HG03175 (cell line): ENCODE data around the gene ATP9A.

Experiments
- ATAC-seq: cut with Tn5 transposase; IDR thresholded peaks from one replicate; pipeline ENCODE4 v1.9.1; 2021; ENCODE audit warnings: mild to moderate bottlenecking, moderate library complexity; ENCODE audit not compliant: unreplicated experiment

ATP9A gene

DNA sequence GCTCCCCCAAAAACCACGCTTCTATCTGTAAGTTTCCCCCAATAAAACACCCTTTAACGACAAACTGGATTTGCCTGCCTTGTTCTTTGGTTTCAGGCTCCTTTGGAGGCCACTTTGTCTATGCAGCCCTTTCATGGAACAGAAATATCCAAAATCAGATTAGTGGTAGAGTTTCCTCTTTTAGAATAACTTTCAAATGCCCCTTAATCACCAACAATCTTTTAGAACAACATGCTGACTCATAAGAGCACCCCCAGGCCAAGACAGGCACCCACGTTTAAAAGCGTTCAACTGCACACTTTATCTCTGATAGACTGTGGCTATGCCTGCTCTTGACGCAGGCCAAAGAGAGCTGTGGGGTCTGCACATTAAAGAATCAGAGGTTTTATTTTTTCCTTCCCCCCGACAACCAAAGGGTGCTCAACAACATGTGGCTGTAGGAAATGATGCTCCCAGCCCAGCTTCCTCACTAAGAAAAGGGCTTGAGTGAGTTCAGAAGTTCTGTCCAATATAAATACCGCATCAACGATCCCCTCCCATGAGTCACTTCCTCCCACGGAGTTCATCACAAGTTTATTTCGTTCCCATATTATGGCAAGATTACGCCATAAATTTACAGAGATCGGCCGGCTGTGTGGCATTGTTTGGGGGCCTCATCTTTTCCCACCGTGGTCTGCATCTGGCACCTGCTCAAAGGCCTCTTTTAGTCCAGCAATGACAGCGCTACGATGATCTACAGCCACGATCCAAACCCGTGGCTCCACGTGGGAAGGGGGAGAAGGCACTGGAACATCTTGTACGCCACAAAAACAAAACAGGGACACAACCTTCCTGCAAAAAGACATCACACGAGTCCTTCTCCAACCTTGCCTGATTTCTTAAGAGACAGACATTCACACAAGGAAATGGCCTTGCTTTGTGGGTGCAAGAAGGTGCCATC is 136.9 kb downstream of the ATP9A start:
- ATAC-seq: no peak

DNA sequence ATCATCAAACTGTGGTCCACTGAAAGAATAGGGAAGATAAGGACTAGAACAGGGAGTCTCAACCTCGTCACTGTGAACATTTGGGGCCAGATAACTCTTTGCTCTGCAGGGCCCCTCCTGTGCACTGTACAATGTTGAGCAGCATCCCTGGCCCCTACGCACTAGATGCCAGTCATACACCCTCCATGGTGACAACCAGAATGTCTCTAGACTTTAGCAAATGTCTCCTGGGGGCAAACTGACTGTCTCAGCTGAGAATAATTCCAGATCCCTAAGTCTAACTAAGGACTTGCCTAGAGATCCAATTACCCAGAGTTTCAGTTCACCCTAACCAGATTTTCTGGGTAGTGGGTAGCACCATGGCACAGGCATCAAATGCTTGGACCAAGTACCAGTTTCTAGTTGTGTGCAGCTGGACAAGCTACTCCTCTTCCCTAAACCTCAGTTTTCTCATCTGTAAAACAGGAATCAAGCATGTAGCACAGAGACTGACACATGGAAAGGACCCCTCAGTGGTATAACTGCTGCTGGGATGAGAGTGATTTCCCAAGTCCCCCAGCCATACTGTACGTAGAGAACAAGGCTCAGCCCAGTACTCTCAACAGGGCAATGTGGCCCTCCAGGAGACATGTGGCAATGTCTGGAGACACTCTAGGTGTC is 138.7 kb downstream of the ATP9A start:
- ATAC-seq: no peak

DNA sequence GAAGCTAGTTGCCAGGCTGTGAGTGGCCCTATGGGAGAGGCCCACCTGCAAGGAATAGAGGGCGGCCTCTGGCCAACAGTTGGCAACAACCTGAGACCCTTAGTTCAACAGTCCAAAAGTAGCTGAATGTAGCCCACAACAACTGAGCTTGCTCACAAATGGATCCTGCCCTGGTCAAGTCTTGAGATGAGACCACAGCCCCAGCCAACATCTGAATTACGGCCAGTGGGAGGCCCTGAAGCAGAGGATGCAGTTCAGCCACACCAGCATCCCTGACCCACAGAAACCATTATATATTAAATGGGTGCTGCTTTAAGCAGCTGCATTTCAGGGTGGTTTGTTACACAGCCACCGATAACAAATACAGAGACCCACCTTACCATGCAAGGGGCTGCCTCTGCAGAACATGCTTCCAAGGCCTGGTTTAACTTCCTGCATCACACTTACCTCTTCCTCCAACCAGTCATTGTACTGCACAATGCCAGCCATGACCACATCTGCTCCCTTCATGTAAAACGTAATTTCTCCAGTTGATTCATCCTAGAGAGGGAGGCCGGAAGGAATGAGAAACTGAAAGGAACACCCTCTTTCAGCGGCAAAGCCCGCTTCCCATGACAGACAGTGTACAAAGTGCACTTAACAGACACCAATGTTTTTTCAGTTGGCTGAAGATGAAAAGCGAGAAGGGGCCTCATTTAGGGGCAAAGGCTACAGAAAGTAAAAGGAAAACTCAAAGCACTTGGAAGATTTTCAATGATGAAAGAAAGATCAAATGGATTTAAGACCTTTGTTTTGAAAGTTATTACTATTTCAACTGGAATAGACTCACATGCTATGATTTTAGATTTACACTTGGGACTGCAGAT is 139.4 kb downstream of the ATP9A start:
- ATAC-seq: no peak

DNA sequence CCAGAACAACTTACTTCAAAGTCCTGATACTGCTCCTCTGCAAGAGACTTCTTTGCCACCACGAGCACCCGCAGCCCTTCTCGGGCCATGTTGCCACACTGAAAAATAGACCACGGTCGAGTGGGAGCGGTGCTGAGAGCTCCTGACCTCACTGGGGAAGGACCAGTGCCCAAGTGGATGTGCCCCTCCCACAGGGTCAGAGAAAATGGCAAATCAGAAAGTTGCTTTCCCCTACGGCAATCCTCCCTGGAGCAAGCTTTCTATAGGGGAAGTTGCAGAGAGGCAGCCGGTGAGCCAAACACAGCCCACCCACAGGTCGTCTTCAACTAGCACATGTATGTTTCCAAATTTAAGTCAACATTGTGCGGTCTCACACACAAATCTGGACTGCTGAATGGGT is 140.6 kb downstream of the ATP9A start:
- no peak for ATAC-seq

DNA sequence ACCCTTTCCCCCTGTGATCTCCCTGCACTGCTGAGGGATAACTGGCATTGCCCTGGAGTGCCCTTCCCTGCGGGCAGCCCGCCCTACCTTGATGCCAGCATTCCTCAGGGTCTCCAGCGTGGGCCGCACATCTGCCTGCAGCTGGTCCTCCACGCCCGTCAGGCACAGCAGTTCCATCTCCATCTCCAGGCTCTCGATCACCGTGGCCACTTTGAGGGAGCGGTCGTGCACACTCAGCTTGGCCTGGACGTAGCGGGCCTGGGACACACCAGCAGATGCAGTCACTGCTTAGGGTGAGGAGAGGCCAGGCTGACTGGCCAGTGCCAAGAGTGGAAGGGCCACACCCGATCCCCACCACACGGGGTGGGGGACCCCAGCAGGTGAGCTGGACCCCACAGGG is 143.1 kb downstream of the ATP9A start:
- ATAC-seq: no peak

DNA sequence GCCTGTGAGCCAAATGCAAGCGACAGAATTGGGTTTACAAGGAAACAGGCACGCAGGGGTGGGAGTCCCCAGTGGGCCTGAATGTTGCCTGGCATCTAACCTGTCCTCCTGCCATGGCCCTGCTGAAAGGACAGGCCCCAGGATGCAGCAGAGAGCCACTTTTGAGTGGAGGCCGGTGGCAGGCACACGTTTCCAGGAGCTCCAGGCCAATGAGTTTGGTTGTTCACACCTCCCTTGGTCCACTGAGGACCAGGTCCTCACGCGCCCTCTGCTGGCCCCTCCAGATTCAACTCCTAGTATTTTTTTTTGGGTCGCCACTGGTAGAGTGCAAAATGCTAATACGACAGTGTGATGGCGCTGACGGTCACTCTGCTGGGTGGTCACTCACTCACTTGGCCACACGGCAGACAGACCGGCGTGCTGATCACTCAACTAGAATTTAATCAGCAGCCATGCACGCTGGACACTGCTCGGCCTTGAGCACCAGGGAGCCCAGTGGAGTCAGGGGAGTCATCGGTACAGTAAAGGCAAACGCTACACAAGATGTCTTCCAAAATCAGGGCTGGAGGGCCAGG is 143.9 kb downstream of the ATP9A start:
- ATAC-seq: peak; percentile 55

DNA sequence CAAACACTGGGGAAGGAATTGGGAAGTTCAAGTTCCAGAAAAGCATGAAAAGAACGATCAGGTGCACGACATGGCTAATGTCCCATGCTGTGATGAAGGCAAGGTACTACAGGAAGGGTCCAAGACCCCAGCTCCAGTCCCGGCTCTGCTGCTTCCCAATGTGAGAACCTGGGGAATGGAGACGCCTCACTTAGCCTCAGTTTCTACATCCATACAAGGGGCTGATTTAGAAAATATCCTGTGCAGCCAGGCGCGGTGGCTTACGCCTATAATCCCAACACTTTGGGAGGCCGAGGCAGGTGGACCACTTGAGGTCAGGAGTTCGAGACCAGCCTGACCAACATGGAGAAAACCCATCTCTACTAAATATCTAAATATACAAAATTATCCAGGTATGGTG is 144.9 kb downstream of the ATP9A start:
- ATAC-seq: no peak

DNA sequence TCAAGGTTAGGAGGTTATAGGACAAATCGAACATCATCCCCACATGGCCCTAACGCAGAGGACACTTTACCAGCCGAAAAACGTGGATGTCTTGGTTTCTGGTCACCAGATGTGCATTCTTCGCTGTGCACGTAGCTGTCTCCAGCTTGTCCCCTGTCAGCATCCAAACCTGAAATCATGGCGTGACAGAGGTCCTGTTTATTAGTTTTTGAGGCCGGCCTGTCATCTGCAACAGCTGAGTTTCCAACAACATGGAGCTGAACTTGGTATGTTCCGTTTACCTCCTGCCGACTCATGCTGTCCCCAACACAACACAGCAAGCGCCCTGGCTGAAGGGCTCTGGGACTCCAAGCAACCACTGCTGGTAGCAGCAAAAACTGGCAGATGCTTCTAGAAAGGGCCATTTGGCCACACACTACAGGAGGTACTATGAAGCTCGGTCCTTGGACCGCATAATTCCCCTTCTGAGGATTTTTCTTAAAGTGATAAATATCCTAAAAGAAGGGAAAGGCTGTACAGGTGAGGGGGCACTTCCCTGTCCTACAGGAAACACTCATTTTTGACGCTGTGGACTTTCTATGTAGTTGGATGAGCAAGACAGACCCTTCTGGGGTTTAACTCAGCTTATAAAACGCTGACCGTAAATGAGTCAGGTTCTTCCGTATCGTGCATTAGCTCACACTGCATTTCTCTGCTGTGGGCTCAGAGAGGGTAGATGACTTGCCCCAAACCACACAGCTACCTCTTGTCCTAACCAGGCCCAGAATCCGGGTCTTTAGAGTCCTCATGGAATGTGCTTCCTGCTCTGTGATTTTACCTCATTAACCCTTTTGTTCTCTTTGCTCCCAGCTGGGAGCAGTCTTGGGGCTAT is 146.0 kb downstream of the ATP9A start:
- ATAC-seq: no peak

DNA sequence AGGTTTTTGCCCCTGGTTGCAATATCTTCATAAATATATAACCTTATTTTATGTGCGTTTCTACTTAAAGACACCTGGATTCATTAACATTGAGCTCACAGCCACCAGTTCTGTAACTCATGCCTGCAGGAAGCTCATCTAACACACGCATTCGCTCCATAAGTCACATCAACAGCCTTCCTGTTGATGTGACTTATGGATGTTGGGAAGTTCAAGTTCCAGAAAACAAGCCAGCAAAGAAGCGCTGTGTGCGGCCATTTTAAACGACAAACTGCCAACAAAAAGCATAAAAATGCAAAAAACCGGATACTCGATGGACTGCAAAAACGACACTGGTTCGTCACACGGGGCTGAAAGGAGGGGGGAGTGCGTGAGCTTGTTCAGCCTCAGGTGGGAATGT is 147.8 kb downstream of the ATP9A start:
- ATAC-seq: no peak

DNA sequence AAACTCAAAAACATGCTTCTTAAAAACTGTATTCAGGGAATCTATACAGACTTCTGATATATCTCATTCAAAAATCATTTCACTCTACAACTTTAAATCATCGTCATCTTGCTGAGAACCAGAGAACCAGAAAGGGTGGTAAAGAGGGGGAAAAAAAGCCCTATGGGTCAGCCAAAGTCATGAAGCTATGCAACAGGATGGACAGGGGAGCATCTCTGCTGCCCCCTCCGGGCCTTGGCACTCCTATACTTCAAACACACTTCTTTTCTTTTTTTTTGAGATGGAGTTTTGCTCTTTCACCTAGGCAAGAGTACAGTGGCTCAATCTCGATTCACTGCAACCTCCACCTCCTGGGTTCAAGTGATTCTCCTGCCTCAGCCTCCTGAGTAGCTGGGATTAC is 152.1 kb downstream of the ATP9A start:
- ATAC-seq: no peak

DNA sequence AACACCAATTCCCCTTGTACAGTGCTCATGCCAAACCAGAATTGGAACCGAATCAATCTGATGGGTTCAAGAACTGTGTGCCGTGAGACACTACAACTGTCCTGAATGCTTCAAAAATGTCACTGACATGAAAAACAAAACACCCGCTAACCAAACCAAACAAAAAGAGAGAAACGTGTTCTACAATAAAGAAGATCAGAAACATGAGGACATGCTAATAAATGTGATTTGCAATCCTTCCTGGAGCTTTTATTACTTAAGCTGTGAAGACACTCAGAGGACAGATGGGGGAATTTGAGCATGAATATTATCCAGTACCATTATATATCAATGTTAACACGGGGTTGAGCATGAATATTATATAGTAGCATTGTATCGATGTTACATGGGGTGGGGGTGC is 153.5 kb downstream of the ATP9A start:
- no peak for ATAC-seq

DNA sequence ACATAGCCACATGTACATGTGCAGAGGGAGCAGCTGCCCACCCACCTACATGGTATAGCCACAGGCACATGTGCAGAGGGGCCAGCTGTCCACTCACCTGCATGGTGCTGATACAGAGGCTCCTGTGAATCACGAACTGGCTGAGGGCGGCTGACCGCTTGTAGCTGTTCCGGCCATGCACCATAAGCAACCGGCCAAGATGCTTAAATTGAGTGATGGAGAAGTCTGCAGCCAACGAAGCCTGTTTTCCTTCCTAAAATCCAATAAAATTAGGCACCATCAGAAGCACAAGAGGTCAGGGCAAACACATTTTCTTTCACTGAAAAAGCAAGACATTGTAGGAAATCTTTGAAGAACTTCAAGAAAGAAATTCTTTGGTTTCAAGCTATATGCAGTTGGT is 154.6 kb downstream of the ATP9A start:
- no peak for ATAC-seq

DNA sequence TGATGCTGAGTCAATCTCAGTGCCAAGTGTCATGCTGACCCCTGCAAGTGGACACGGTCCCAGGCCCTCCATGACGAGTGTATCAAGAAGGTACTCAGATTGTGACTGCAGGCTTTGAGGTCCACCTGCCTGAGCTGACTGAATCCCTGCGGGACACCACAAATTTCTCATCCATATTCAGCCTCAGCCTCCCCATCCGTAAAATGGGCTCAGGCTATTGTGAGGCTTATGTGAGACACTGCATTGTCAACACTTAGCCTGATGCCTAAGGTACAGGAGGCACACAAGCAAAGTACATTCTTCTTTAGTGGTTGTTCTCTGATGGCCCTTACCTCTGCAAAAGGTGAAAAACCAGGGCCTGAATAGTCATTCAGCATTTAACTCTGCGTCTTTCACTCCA is 155.3 kb downstream of the ATP9A start:
- no peak for ATAC-seq

DNA sequence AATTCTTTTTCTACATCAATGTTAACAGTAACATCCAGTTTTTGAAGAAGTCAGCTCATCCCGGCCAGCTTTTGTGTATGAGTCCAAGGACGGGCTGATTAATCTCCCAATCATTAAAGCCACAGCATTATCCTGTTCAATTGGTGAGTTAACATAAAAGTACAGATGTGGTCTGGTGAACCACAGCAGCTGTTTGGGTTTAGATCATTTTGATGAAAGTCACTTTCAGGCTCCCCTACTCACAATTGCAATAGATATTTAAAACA is 156.6 kb downstream of the ATP9A start:
- no peak for ATAC-seq

DNA sequence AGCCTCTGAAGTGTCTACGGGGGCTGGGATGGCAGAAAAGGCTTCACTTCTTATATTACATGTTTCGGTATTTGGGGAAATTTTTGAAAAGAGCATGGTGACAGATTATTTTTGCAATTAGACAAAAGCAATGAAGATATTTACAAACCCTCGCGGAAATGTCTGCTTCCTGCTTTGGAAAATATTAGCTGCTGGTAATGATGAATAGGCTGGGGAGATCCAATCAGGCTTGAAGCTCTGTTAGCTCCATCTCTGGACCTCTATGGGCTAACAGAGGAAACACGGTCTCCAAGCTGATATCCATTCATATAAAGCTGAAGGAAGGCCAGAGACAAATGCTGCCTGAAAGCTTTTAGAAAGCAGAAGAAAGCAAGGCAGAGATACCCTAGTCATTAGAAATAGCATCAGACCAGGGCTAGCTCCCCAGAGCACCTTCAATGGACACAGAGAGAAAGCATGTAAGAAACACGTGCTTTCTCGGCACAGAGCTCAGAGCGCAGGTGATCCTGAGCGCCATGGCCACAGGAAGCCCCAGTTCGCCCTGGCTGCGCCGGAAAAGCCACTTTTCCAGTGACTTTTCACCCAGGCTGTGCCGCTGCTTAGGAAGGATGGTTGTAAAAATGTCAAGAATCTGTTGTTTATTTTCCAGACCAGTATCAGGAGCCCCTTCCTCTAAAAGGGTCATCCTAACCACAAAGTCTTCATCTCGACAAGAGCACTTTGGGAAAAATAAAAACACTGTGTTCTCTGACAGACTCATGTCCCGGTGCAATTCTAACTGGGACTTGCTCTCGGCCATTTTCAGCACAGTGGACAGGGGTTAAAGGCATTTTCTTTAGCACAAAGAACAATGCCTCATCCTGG is 157.2 kb downstream of the ATP9A start:
- ATAC-seq: no peak

DNA sequence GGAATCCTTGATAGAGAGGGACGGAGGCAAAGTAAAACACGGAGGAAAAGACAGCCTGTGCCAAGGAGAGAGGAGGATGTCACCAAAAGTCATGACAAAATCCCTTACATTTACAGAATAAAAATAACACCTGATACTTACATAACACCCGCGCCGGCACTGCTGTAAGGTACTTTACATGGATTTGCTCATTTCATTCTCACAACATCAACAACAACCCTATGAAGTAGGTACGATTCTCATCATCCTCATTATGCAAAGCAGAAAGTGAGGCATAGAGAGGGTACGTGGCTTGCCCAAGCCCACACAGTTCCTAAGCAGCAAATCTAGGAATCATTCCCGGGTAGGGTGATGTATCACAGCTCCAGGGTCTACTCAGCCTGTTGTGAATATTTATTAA is 158.1 kb downstream of the ATP9A start:
- ATAC-seq: no peak

DNA sequence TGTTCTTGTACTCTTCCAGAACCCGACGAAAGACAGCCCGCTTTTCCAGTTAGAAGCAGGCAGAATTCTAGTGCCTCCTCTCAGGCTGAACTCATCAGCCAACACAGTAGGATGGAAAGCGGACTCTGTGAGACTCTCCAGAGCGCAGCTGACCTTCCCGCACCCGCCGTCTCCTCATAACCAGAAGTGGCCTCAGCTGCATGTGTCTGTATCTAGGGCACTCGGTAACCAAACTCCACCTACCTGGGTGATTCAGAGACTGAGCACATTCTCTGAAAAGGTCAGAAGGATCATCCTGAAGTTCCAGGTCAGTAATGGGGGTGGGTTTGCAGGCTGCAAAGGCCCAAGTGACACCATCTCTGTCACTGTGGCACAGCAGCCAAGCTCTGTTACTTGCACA is 158.9 kb downstream of the ATP9A start:
- ATAC-seq: no peak

DNA sequence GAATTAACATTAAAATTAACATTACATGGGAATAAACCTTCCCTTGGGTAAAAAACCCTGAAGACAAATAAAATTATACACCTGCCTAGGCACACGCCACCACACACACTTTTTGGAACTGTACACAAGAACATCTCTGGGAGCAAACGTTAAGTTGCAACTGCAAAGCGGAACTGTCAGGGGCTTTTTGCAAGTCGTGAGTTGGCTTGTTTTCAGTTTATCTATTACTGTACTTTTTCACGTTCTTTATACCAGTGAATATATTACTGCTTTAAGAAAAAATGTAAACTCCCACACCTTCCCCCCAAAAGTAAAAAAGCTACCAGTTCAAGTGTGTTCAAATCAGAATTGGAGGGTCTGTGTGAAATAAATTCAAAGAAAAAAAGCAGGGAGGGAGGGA is 160.1 kb downstream of the ATP9A start:
- no peak for ATAC-seq

DNA sequence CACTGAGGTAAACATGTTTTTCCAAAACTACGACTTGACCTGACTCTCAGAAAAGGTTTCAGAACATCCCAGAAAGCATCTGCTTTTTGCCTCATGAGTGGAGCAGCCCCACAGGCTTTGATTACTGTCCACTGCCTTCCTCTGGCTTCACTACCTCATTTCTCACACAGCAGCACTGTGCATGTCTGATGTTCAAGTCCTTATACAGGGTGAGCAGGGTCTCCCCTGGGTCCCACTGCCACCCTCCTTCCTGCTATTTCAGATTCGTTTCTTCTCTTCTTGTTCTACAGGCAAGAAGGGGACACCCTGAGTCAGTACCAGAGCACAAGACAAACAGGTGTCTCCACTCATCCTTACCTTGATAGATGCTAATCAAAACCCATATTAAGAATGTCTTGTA is 161.0 kb downstream of the ATP9A start:
- no peak for ATAC-seq

DNA sequence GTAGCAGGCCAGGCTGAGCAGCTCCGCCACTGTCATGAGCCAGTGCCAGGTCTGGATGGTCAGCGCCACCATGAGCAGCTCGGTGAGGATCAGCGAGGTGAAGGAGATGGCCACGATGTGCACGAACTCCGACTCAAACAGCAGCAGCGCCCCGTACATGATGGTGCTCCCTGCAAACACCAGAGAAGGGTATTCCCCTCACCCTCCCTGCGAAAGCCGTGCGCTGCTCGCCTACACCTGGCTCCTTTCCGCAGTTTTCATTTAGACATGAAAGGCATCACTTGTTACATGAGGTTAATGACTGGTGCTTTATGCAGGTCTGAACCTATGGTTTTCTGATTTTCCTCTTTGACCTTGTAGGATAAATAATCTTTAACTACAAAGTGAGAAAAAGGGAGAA is 163.3 kb downstream of the ATP9A start:
- no peak for ATAC-seq
